Common myeloid progenitor, CD34-positive (primary cell): Measurements from ENCODE around the gene TEX2.
A peak's percentile ranks its signal among the peaks of the same experiment; 100 is the strongest.

Source experiments
- CTCF ChIA-PET: fragments of 350-600 bp; sonication (Branson Sonifier 250); formaldehyde crosslinking; loops from one replicate; lab custom pipeline; 2021; ENCODE audit warnings: antibody characterized with exemption; lab: Charles Lee
- POLR2A ChIA-PET: fragments of 350-600 bp; sonication (Branson Sonifier 250); formaldehyde crosslinking; loops from one replicate; lab custom pipeline; 2021; ENCODE audit warnings: antibody characterized with exemption; lab: Charles Lee
- DNase-seq, 3 donors: peaks; one replicate each; pipeline versions ENCODE4 v3.0.0 to v3.0.0-alpha.2; 2013
- H3K27ac ChIP-seq, 2 experiments: 1 replicate in 1 of 2; 2 replicates in 1 of 2; pipeline ENCODE4 v1.7.0; 2013; ENCODE audit warnings: inconsistent platforms in 2 of 2, low read length in 2 of 2, mild to moderate bottlenecking in 2 of 2, low read depth in 1 of 2, moderate library complexity in 1 of 2; ENCODE audit not compliant: severe bottlenecking in 2 of 2, insufficient read depth in 1 of 2, poor library complexity in 1 of 2
- H3K27me3 ChIP-seq, 5 experiments: replicated peaks in 2 of 5; 1 replicate in 3 of 5; 2 replicates in 2 of 5; pipeline versions ENCODE4 v1.6.1 to v1.7.0; 2013; ENCODE audit warnings: low read length in 4 of 5, mild to moderate bottlenecking in 2 of 5, moderate library complexity in 2 of 5, inconsistent platforms in 1 of 5; ENCODE audit not compliant: insufficient read depth in 5 of 5, control insufficient read depth in 4 of 5
- H3K36me3 ChIP-seq, 4 experiments: 1 replicate in 2 of 4; 2 replicates in 2 of 4; pipeline versions ENCODE4 v1.6.1 to v1.7.0; 2013; ENCODE audit warnings: low read length in 3 of 4, control low read depth in 1 of 4, mild to moderate bottlenecking in 1 of 4; ENCODE audit not compliant: control insufficient read depth in 4 of 4, insufficient read depth in 4 of 4
- H3K4me1 ChIP-seq, 4 experiments: 1 replicate in 3 of 4; 2 replicates in 1 of 4; pipeline versions ENCODE4 v1.6.1 to v1.7.1; 2013; ENCODE audit warnings: low read length in 3 of 4, mild to moderate bottlenecking in 3 of 4, control low read depth in 1 of 4, inconsistent platforms in 1 of 4, moderate library complexity in 1 of 4; ENCODE audit not compliant: control insufficient read depth in 4 of 4, insufficient read depth in 4 of 4; ENCODE audit errors: control extremely low read depth in 1 of 4
- H3K4me3 ChIP-seq, 7 experiments: 1 replicate in 4 of 7; 2 replicates in 3 of 7; pipeline versions ENCODE4 v1.5.1 to v1.7.0; 2013; ENCODE audit warnings: mild to moderate bottlenecking in 7 of 7, low read length in 6 of 7, moderate library complexity in 6 of 7, inconsistent platforms in 2 of 7, low read depth in 2 of 7, control low read depth in 1 of 7; ENCODE audit not compliant: insufficient read depth in 4 of 7, control insufficient read depth in 1 of 7; ENCODE audit errors: extremely low read depth in 1 of 7
- H3K9me3 ChIP-seq, 5 experiments: 1 replicate in 4 of 5; 2 replicates in 1 of 5; pipeline versions ENCODE4 v1.6.1 to v1.7.1; 2013; ENCODE audit warnings: low read length in 4 of 5, mild to moderate bottlenecking in 2 of 5, inconsistent platforms in 1 of 5, low read depth in 1 of 5, moderate library complexity in 1 of 5; ENCODE audit not compliant: control insufficient read depth in 4 of 5, insufficient read depth in 2 of 5; ENCODE audit errors: control extremely low read depth in 1 of 5
- WGBS: methylation state at CpG from one replicate; pipeline ENCODE4 v1.1.5; 2013; ENCODE audit not compliant: insufficient coverage; 5-methylcytosine and 5-hydroxymethylcytosine counted together

The TEX2 gene

DNA sequence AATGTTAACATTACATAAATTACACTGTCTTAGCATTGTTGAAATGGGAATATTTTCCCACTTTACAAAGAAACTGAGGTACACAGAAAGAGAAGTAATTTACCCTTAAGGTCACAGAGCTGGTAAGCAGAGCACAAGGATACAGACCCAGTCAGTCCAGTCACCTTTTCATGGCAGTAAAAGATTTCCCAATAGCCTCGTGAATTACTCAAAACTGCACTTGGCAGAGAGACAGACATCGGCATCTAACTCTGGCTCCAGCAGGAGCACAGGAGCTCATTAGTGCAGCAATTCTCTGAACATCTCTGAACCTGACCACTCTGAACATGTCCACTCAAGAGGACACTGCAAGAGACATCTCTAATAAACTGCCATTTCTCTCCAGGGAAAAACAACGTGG, 3.1 kb downstream of the TEX2 start:
- POLR2A ChIA-PET = no interaction called here
- peaks cover 10 to 33% (median 24%) of the 10 kb centered on the region in 4 experiments for H3K4me1 ChIP-seq
- peak overlapping the region in 1 of 7 experiments; percentile 20 for H3K4me3 ChIP-seq
- no peak overlapping the region for H3K27ac ChIP-seq
- CTCF ChIA-PET = interaction anchor here (1.5 kb wide), 1 partner anchor 17 kb away, joined by 3 read pairs; no protein-coding TSS in a partner anchor
- DNase-seq = no peak
- WGBS = 94% methylated on average over 2 of the region's 3 CpGs
- peaks cover 0 to 6% (median 0%) of the 10 kb centered on the region in 4 experiments for H3K36me3 ChIP-seq
- H3K9me3 ChIP-seq = no peaks in the 10 kb centered on the region
- no peaks in the 10 kb centered on the region for H3K27me3 ChIP-seq

- ChIA-PET CTCF (interaction anchor here (1.5 kb wide), 1 partner anchor 17 kb away, joined by 3 read pairs; no protein-coding TSS in a partner anchor), POLR2A (no interaction called here)
- no peak overlapping the region for H3K4me3 ChIP-seq
- WGBS = 97% methylated on average over 3 of the region's 3 CpGs
- peaks cover 0 to 6% (median 0%) of the 10 kb centered on the region in 4 experiments for H3K36me3 ChIP-seq
- DNase-seq = no peak
- no peak overlapping the region for H3K27ac ChIP-seq
- no peaks in the 10 kb centered on the region for H3K9me3 ChIP-seq
- H3K4me1 ChIP-seq = peaks cover 10 to 33% (median 24%) of the 10 kb centered on the region in 4 experiments
- no peaks in the 10 kb centered on the region for H3K27me3 ChIP-seq
Observed at GRCh38 chr17:64259426-64259825, 3.6 kb downstream of the TEX2 start.

DNA sequence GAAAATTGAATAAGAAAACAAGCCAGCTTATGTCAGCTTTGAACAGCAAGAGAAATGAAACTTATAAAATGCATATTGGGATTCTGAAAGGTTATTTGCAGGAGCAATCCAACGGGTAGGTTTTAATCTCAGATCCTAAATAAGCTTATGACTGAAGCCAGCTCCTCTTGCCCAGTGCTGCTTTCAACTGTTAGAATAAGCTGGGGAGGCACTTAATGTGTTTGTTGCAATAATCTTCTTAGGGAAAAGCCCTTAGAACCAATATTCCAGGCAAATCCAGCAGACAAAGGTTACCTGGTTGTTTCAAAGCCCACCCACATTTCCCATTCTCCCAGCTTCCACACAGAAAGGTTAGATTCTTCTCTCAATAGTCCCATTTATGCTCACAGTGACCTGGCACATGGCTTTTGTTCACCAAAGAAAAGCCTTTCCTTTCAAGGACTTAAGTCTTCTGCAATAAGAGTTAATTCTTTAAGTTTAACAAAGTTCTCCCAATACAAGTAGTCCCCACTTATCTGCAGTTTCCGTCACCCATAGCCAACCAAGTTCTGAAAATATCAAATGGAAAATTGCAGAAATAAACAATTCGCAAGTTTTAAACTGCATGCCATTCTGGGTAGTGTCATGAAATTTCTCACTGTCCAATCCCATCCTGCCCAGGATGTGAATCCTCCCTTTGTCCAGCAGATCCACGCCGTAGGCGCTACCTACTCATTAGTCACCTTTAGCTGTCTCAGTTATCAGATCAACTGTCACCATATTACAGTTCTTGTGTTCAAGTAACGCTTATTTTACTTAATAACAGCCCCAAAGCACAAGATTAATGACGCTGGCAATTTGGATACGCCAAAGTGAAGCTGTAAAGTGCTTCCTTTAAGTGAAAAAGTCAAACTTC, 5.9 kb downstream of the TEX2 start:
- 93% methylated on average over 8 of the region's 9 CpGs for WGBS
- no peaks in the 10 kb centered on the region for H3K27me3 ChIP-seq
- peaks cover 10 to 25% (median 17%) of the 10 kb centered on the region in 4 experiments for H3K4me1 ChIP-seq
- peaks cover 0 to 6% (median 0%) of the 10 kb centered on the region in 4 experiments for H3K36me3 ChIP-seq
- no peaks in the 10 kb centered on the region for H3K9me3 ChIP-seq
- ChIA-PET CTCF (interaction anchor here (1.1 kb wide), 1 partner anchor 55 kb away, joined by 3 read pairs; no protein-coding TSS in a partner anchor), POLR2A (no interaction called here)
- no peak overlapping the region for H3K27ac ChIP-seq
- DNase-seq = no peak
- H3K4me3 ChIP-seq = no peak overlapping the region

- Histone ChIP-seq H3K9me3 (no peaks in the 10 kb centered on the region), H3K36me3 (peaks cover 0 to 10% (median 0%) of the 10 kb centered on the region in 4 experiments), H3K27me3 (no peaks in the 10 kb centered on the region), H3K27ac (no peak overlapping the region), H3K4me3 (no peak overlapping the region), H3K4me1 (peaks cover 0 to 11% (median 5%) of the 10 kb centered on the region in 4 experiments)
- DNase-seq = no peak
- ChIA-PET CTCF (no interaction called here), POLR2A (no interaction called here)
- 91% methylated on average over 5 of the region's 6 CpGs for WGBS
Observed at GRCh38 chr17:64255764-64256163, 7.3 kb downstream of the TEX2 start.

GRCh38 chr17:64254755-64255154, 8.3 kb downstream of the TEX2 start:
- Histone ChIP-seq H3K4me3 (no peak overlapping the region), H3K36me3 (peaks cover 0 to 10% (median 0%) of the 10 kb centered on the region in 4 experiments), H3K27me3 (no peaks in the 10 kb centered on the region), H3K9me3 (no peaks in the 10 kb centered on the region), H3K27ac (no peak overlapping the region), H3K4me1 (peaks cover 0 to 2% (median 0%) of the 10 kb centered on the region in 4 experiments)
- DNase-seq = no peak
- WGBS = 100% methylated on average over 2 of the region's 2 CpGs
- POLR2A ChIA-PET = no interaction called here
- CTCF ChIA-PET = no interaction called here

DNA sequence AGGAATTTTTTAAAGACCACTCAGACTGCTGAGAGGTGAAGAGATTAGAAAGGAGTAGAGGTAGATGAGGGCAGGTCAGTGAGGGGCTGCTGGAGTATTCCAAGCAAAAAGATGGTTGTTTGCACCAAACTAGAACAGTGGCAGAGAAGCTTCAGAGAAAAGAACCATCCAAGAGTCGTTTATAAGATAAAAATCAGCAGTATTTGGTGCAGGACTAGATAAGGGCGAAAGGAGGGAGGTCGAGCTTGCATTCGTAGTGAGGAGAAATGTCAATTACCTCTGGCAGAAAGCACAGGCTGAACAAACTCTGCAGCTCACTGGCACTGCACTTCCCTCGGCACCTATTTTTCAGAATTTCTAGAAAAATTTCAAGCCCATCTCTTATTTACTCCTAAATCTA, 9.6 kb downstream of the TEX2 start:
- no peak for DNase-seq

DNA sequence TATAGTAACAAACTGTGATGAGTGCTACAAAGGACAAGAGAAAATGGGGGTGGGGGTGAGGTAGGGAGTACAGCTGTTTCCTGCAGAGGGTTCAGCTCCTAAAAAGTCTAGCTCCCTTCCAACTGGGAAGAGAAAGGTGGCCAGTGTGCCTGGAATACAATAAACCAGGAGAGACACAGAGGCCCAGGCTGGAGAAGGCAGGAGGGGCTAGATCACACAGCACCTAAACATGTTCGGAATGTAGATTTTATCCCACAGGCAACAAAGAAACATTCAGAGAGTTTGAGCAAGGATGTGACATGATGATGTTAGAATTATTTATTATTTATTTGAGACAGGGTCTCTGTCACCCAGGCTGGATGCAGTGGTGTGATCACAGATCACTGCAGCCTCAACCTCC, 10.2 kb downstream of the TEX2 start:
- H3K4me1 ChIP-seq = peaks cover 0 to 2% (median 0%) of the 10 kb centered on the region in 4 experiments
- ChIA-PET POLR2A (interaction anchor here (0.5 kb wide), 1 partner anchor 233 kb away, joined by 3 read pairs; the partner anchor contains the start of gene ICAM2), CTCF (no interaction called here)
- no peaks in the 10 kb centered on the region for H3K27me3 ChIP-seq
- H3K9me3 ChIP-seq = no peaks in the 10 kb centered on the region
- H3K27ac ChIP-seq = no peak overlapping the region
- H3K4me3 ChIP-seq = no peak overlapping the region
- H3K36me3 ChIP-seq = peaks cover 0 to 10% (median 0%) of the 10 kb centered on the region in 4 experiments
- no peak for DNase-seq
- WGBS = no CpG with 5 or more reads among the region's 1 CpG

More for the DNA sequence above, 9.6 kb downstream of the TEX2 start:
- CTCF ChIA-PET = no interaction called here
- 55% methylated on average over 2 of the region's 5 CpGs for WGBS
- Histone ChIP-seq H3K9me3 (no peaks in the 10 kb centered on the region), H3K27me3 (no peaks in the 10 kb centered on the region), H3K36me3 (peaks cover 0 to 10% (median 0%) of the 10 kb centered on the region in 4 experiments), H3K4me3 (no peak overlapping the region), H3K4me1 (peaks cover 0 to 2% (median 0%) of the 10 kb centered on the region in 4 experiments), H3K27ac (no peak overlapping the region)
- POLR2A ChIA-PET = no interaction called here
